ENCODE results near the gene G3BP1. TPM values are rescaled to one million over a fixed set of nuclear protein-coding genes. Genes with fewer than 3 reads are reported as not detected.
"Not testable (repeated sequence)": the region's sequence is repeated elsewhere in the genome, so short reads cannot be mapped to it uniquely, and the experiment has no call there.

G3BP1 gene
- total and polyA plus RNA-seq, 2 experiments from 2014 or later, result 134 to 189 TPM

- H2AFZ ChIP-seq, result no peak overlapping the region
- H3K9ac ChIP-seq, result no peak overlapping the region
- no peaks in the 10 kb centered on the region for H3K9me2 ChIP-seq (ENCODE audit: insufficient read depth)
- in situ Hi-C loops (cut with MboI), result no loop called here
- no peaks in the 10 kb centered on the region for H3K9me3 ChIP-seq (ENCODE audit: low read depth)
- H4K20me1 ChIP-seq (ENCODE audit: insufficient read depth), result peaks cover 69% of the 10 kb centered on the region
- no peak overlapping the region for H3K4me2 ChIP-seq (ENCODE audit: unreplicated experiment)
- H3K36me3 ChIP-seq (ENCODE audit: low read depth), result peaks cover 17% of the 10 kb centered on the region; the same call in 1 of the 2 replicates
- peaks cover 100% of the 10 kb centered on the region for H3K79me2 ChIP-seq (ENCODE audit: insufficient read depth)
- H3K4me3 ChIP-seq, result no peak overlapping the region
- peaks cover 32% of the 10 kb centered on the region for H3K4me1 ChIP-seq (ENCODE audit: insufficient read depth)
- no peaks in the 10 kb centered on the region for H3K27me3 ChIP-seq (replicated peaks; ENCODE audit: insufficient read depth)
- DNase-seq, result no peak
- 56 to 73% methylated on average over 3 of the region's 3 CpGs for WGBS, 2 experiments (ENCODE audit: low coverage in 1 of 2, low lambda C conversion rate in 2 of 2, missing lambda C conversion rate in 2 of 2)
- no peaks in the 10 kb centered on the region; the same call in 1 of the 2 replicates for H3F3A ChIP-seq (ENCODE audit: insufficient read depth)
- no peak for TF ChIP-seq EZH2phosphoT487 (IDR thresholded peaks at IDR 0.05; ENCODE audit: insufficient read depth, low read depth)
- TF ChIP-seq EZH2 (IDR thresholded peaks at IDR 0.05; ENCODE audit: insufficient read depth, poor library complexity, severe bottlenecking), result no peak
- no peak overlapping the region for H3K27ac ChIP-seq
Measured at GRCh38 chr5:151779531-151780125, 7.9 kb downstream of the G3BP1 start.

DNA sequence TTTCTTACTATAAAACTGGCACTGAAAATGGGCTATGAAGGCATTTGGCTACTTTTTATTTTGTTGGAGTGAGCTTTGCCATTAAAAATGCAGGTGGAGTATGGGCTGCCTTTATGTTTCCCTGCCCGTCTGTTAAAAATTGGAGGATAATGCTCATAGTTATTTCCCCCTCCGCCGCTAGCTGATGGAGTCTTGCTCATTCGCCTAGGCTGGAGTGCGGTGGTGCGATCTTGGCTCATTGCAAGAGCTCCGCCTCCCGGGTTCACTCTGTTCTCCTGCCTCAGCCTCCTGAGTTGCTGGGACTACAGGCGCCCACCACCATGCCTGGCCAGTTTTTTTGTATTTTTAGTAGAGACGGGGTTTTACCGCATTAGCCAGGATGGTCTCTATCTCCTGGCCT, 8.6 kb downstream of the G3BP1 start:
- Histone ChIP-seq H4K20me1 (ENCODE audit: insufficient read depth) (peaks cover 68% of the 10 kb centered on the region), H3K4me3 (no peak overlapping the region), H3K36me3 (ENCODE audit: low read depth) (peaks cover 17% of the 10 kb centered on the region; the same call in 1 of the 2 replicates), H3K79me2 (ENCODE audit: insufficient read depth) (peaks cover 100% of the 10 kb centered on the region), H3F3A (ENCODE audit: insufficient read depth) (no peaks in the 10 kb centered on the region; the same call in 1 of the 2 replicates), H3K9me3 (ENCODE audit: low read depth) (no peaks in the 10 kb centered on the region), H3K4me1 (ENCODE audit: insufficient read depth) (peaks cover 25% of the 10 kb centered on the region), H3K9ac (no peak overlapping the region), H3K27me3 (replicated peaks; ENCODE audit: insufficient read depth) (no peaks in the 10 kb centered on the region), H3K9me2 (ENCODE audit: insufficient read depth) (no peaks in the 10 kb centered on the region), H2AFZ (no peak overlapping the region), H3K4me2 (ENCODE audit: unreplicated experiment) (no peak overlapping the region), H3K27ac (no peak overlapping the region)
- in situ Hi-C loops (cut with MboI), result no loop called here
- TF ChIP-seq EZH2phosphoT487 (IDR thresholded peaks at IDR 0.05; ENCODE audit: insufficient read depth, low read depth) (no peak), EZH2 (IDR thresholded peaks at IDR 0.05; ENCODE audit: insufficient read depth, poor library complexity, severe bottlenecking) (no peak)
- WGBS, 2 experiments (ENCODE audit: low coverage in 1 of 2, low lambda C conversion rate in 2 of 2, missing lambda C conversion rate in 2 of 2), result 84 to 90% methylated on average over 11 of the region's 11 CpGs
- no peak for DNase-seq

GRCh38 chr5:151781201-151781600, 9.4 kb downstream of the G3BP1 start:
- in situ Hi-C loops (cut with MboI), result no loop called here
- H3K36me3 ChIP-seq (ENCODE audit: low read depth), result peaks cover 17% of the 10 kb centered on the region; the same call in 1 of the 2 replicates

DNA sequence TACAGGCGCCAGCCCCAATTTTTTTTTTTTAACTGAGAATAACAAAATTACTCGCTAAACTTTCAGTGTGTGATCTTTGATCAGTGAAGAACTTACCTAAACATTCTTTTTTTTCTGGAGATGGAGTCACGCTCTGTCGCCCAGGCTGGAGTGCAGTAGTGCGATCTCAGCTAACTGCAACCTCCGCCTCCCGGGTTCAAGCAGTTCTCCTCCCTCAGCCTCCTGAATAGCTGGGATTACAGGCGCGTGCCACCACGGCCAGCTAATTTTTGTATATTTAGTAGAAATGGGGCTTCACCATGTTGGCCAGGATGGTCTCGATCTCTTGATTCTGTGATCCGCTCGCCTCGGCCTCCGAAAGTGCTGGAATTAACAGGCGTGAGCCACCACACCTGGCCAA, 11.9 kb downstream of the G3BP1 start:
- H3K27me3 ChIP-seq (replicated peaks; ENCODE audit: insufficient read depth); H3K9ac ChIP-seq; H3K9me3 ChIP-seq (ENCODE audit: low read depth); H3K4me2 ChIP-seq (ENCODE audit: unreplicated experiment); H3K4me3 ChIP-seq; H3K9me2 ChIP-seq (ENCODE audit: insufficient read depth); DNase-seq; H3F3A ChIP-seq (ENCODE audit: insufficient read depth); H3K27ac ChIP-seq; in situ Hi-C loops (cut with MboI); H2AFZ ChIP-seq: not testable (repeated sequence)
- Histone ChIP-seq H3K79me2 (ENCODE audit: insufficient read depth) (peaks cover 100% of the 10 kb centered on the region), H3K4me1 (ENCODE audit: insufficient read depth) (peaks cover 20% of the 10 kb centered on the region), H3K36me3 (ENCODE audit: low read depth) (peaks cover 17% of the 10 kb centered on the region; the same call in 1 of the 2 replicates), H4K20me1 (ENCODE audit: insufficient read depth) (peaks cover 55% of the 10 kb centered on the region)
- 97 to 99% methylated on average over 16 of the region's 16 CpGs for WGBS, 2 experiments (ENCODE audit: low coverage in 1 of 2, low lambda C conversion rate in 2 of 2, missing lambda C conversion rate in 2 of 2)

More at GRCh38 chr5:151781201-151781600, 9.4 kb downstream of the G3BP1 start:
- Histone ChIP-seq H3K27ac (no peak overlapping the region), H3K9me2 (ENCODE audit: insufficient read depth) (no peaks in the 10 kb centered on the region), H3K9me3 (ENCODE audit: low read depth) (no peaks in the 10 kb centered on the region), H3K4me3 (no peak overlapping the region), H4K20me1 (ENCODE audit: insufficient read depth) (peaks cover 67% of the 10 kb centered on the region), H2AFZ (no peak overlapping the region), H3K27me3 (replicated peaks; ENCODE audit: insufficient read depth) (no peaks in the 10 kb centered on the region), H3F3A (ENCODE audit: insufficient read depth) (no peaks in the 10 kb centered on the region; the same call in 1 of the 2 replicates), H3K4me2 (ENCODE audit: unreplicated experiment) (no peak overlapping the region), H3K79me2 (ENCODE audit: insufficient read depth) (peaks cover 100% of the 10 kb centered on the region), H3K9ac (no peak overlapping the region), H3K4me1 (ENCODE audit: insufficient read depth) (peaks cover 22% of the 10 kb centered on the region)
- WGBS, 2 experiments (ENCODE audit: low coverage in 1 of 2, low lambda C conversion rate in 2 of 2, missing lambda C conversion rate in 2 of 2), result 38 to 42% methylated on average over 1 of the region's 1 CpG
- TF ChIP-seq EZH2 (IDR thresholded peaks at IDR 0.05; ENCODE audit: insufficient read depth, poor library complexity, severe bottlenecking), result no peak
- TF ChIP-seq EZH2phosphoT487 (IDR thresholded peaks at IDR 0.05; ENCODE audit: insufficient read depth, low read depth), result no peak
- peak; percentile 25 for DNase-seq

Data from GM23248 (cell line).